Upper lobe of left lung (tissue), 4 donors: Measurements from ENCODE around the gene TEDC1.

Experiments used
- POLR2A ChIP-seq, 4 donors: fragments of 450-650 bp; IDR thresholded peaks; one replicate each; pipeline ENCODE4 v1.5.1; 2016 to 2017; ENCODE audit warnings: antibody characterized with exemption in 4 of 4, mild to moderate bottlenecking in 2 of 4
- TF ChIP-seq, protein P1 (sequence below), 6 experiments: fragments of 450-650 bp in 4 of 6; fragments of 200-600 bp in 2 of 6; sonication (generic) in 2 of 6; IDR thresholded peaks; one replicate each; pipeline ENCODE4 v1.5.1; 2016 to 2019; ENCODE audit warnings: antibody characterized with exemption in 6 of 6

DNA sequence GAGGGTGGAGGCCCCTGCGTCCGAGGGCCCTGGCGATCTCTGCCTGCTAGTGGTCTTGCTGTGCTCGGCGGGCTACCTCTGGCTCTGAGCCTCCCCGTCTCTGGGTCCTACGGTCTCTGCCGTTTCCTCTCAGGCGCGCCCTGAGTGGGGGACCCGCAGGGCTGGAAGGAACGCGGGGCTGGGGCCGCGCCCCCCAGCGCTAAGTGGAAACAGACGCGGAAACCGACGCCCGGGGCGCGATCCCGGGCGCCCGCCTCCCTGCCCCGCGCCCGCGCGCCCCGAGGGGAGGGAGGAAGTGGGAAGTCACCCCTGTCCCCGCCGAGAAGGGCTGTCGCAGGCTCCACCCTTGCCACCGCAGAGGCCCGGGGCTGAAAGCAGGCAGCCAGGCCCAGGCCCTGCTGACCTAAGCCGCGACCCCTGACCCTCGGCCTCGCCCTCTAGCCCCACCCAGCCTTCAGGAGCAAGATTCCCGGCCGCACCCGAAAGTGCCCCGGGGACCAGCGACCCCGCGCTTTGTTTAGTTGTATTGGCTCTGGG lies 3.5 kb upstream of the TEDC1 start:
- TF ChIP-seq POLR2A (IDR thresholded peaks at IDR 0.05) = peak in 2 of 4 donors; percentile 55 to 61
- TF ChIP-seq, protein P1, sequence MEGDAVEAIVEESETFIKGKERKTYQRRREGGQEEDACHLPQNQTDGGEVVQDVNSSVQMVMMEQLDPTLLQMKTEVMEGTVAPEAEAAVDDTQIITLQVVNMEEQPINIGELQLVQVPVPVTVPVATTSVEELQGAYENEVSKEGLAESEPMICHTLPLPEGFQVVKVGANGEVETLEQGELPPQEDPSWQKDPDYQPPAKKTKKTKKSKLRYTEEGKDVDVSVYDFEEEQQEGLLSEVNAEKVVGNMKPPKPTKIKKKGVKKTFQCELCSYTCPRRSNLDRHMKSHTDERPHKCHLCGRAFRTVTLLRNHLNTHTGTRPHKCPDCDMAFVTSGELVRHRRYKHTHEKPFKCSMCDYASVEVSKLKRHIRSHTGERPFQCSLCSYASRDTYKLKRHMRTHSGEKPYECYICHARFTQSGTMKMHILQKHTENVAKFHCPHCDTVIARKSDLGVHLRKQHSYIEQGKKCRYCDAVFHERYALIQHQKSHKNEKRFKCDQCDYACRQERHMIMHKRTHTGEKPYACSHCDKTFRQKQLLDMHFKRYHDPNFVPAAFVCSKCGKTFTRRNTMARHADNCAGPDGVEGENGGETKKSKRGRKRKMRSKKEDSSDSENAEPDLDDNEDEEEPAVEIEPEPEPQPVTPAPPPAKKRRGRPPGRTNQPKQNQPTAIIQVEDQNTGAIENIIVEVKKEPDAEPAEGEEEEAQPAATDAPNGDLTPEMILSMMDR (IDR thresholded peaks at IDR 0.05) = no peak
